ENCODE results near the gene AXIN2.

Gene AXIN2

DNA sequence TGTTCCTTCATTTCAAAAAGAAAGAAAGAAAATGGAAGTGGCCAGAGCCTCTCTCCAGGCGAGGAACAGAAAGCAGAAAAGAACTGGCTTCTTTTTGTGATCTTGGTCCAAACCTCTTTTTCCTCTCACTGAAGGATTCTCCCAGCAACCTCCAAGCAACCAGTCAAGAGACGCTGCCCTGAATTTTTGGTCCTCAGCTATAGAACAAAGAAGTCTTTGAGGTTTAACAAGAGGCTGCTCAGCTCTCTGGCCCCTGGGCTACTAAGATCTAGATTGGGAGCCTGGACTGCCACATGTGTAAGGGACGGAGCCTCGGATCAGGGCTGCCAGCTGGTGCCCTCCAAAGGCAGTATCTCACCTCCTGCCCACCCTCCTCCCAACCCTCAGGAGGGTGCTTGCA, 62.6 kb downstream of the AXIN2 start:
- no peaks in the 10 kb centered on the region for H3K36me3 ChIP-seq
- TF ChIP-seq CTCF (IDR thresholded peaks at IDR 0.05) = no peak
- H3K27ac ChIP-seq = no peak overlapping the region
- no peaks in the 10 kb centered on the region for H3K9me3 ChIP-seq
- H3K4me3 ChIP-seq (ENCODE audit: low read depth in 1 of 2, low read length in 1 of 2) = no peak overlapping the region
- no peaks in the 10 kb centered on the region for H3K4me1 ChIP-seq (ENCODE audit: control insufficient read depth in 1 of 2, insufficient read depth in 1 of 2, low read depth in 1 of 2, low read length in 1 of 2)
- peaks cover 31% of the 10 kb centered on the region for H3K27me3 ChIP-seq

GRCh38 chr17:65496801-65497200, 64.6 kb downstream of the AXIN2 start:
- peaks cover 36% of the 10 kb centered on the region for H3K27me3 ChIP-seq
- no peaks in the 10 kb centered on the region for H3K4me1 ChIP-seq (ENCODE audit: control insufficient read depth in 1 of 2, insufficient read depth in 1 of 2, low read depth in 1 of 2, low read length in 1 of 2)
- H3K9me3 ChIP-seq = no peaks in the 10 kb centered on the region
- no peak overlapping the region for H3K4me3 ChIP-seq (ENCODE audit: low read depth in 1 of 2, low read length in 1 of 2)
- no peak for TF ChIP-seq CTCF (IDR thresholded peaks at IDR 0.05)
- H3K27ac ChIP-seq = no peak overlapping the region
- H3K36me3 ChIP-seq = no peaks in the 10 kb centered on the region

DNA sequence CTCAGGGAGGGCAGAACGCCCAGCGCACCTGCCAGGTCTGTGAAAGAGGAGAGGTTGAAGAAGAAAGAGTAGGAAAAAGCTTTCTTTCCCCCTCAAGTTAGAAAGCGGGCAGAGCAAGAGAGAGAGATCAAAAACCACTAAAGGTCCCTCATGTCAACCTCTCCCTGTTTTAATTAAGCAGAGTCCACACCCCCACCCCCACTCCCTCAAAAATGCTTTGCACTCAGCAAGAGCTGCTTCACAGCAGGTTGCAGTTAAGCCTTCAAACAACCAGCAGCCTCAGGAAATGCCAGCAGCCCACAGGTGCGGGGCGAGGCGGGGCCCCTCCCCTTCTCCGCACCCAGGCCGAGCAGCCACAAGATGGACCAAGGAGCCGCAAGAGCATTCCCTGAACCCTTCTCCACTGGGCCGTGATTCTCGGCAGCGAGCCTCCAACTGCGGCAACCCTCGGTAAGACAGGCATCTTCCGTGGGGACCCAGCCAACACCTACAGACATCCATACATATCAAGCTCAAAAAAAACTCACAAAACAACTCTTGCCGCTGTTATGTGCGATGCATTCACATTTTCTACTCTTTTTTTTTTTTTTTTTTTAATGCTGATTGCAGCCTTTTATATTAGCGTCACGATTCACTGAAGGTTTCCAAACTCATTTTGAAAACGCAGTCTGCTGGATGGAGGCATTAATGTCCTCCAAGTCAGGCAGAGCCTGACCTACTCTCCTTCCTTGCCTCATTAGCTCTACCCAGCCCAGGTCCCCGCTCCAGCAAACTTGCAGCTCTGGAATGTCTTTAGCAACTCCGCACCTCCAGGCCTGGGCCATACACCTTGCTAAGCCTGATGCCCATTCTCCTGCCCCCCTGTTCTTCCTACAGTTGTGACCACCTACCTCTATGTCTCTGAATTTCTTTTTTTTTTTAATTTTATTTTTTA, 66.1 kb downstream of the AXIN2 start:
- TF ChIP-seq CTCF (IDR thresholded peaks at IDR 0.05) = no peak
- no peaks in the 10 kb centered on the region for H3K4me1 ChIP-seq (ENCODE audit: control insufficient read depth in 1 of 2, insufficient read depth in 1 of 2, low read depth in 1 of 2, low read length in 1 of 2)
- no peak overlapping the region for H3K27ac ChIP-seq
- no peak overlapping the region for H3K4me3 ChIP-seq (ENCODE audit: low read depth in 1 of 2, low read length in 1 of 2)
- H3K27me3 ChIP-seq = peaks cover 36% of the 10 kb centered on the region
- no peaks in the 10 kb centered on the region for H3K36me3 ChIP-seq
- no peaks in the 10 kb centered on the region for H3K9me3 ChIP-seq

GRCh38 chr17:65489413-65490155, 71.9 kb downstream of the AXIN2 start:
- Histone ChIP-seq H3K27me3 (peaks cover 13% of the 10 kb centered on the region), H3K9me3 (no peaks in the 10 kb centered on the region), H3K4me3 (ENCODE audit: low read depth in 1 of 2, low read length in 1 of 2) (no peak overlapping the region), H3K27ac (no peak overlapping the region), H3K4me1 (ENCODE audit: control insufficient read depth in 1 of 2, insufficient read depth in 1 of 2, low read depth in 1 of 2, low read length in 1 of 2) (no peaks in the 10 kb centered on the region), H3K36me3 (no peaks in the 10 kb centered on the region)
- no peak for TF ChIP-seq CTCF (IDR thresholded peaks at IDR 0.05)

- TF ChIP-seq CTCF (IDR thresholded peaks at IDR 0.05) = no peak
- Histone ChIP-seq H3K27me3 (peaks cover 4% of the 10 kb centered on the region), H3K4me1 (ENCODE audit: control insufficient read depth in 1 of 2, insufficient read depth in 1 of 2, low read depth in 1 of 2, low read length in 1 of 2) (no peaks in the 10 kb centered on the region), H3K36me3 (no peaks in the 10 kb centered on the region), H3K9me3 (no peaks in the 10 kb centered on the region), H3K27ac (no peak overlapping the region), H3K4me3 (ENCODE audit: low read depth in 1 of 2, low read length in 1 of 2) (no peak overlapping the region)
These were observed 72.8 kb downstream of the AXIN2 start for GRCh38 chr17:65488665-65489064.
